GM11168 (cell line): ENCODE data around the gene SLC38A10.
"Not testable (repeated sequence)": the region's sequence is repeated elsewhere in the genome, so short reads cannot be mapped to it uniquely, and the experiment has no call there.

Experiments
- in situ Hi-C: fragments of 300-500 bp; cut with MboI; formaldehyde crosslinking; loops from one replicate; pipeline ENCODE4 v1.12.0; 2022; ENCODE audit warnings: low sequenced_read_pairs; ENCODE audit not compliant: unreplicated experiment

Gene SLC38A10

GRCh38 chr17:81314398-81315081 lies 19.4 kb upstream of the SLC38A10 start:
- in situ Hi-C loops, result no loop called here

- in situ Hi-C loops, result no loop called here
Observed at GRCh38 chr17:81313776-81314397, 18.8 kb upstream of the SLC38A10 start.

GRCh38 chr17:81312624-81313325 lies 17.7 kb upstream of the SLC38A10 start:
- in situ Hi-C loops, result no loop called here

- in situ Hi-C loops, result no loop called here
Observed at GRCh38 chr17:81311946-81312345, 16.8 kb upstream of the SLC38A10 start.

- in situ Hi-C loops, result no loop called here
Observed at GRCh38 chr17:81310949-81311550, 15.9 kb upstream of the SLC38A10 start.

- in situ Hi-C loops, result no loop called here
Observed at GRCh38 chr17:81309859-81310839, 15.0 kb upstream of the SLC38A10 start.

GRCh38 chr17:81309140-81309858 lies 14.2 kb upstream of the SLC38A10 start:
- in situ Hi-C loops, result no loop called here

GRCh38 chr17:81308784-81309139 lies 13.7 kb upstream of the SLC38A10 start:
- in situ Hi-C loops, result not testable (repeated sequence)

GRCh38 chr17:81307636-81308560 lies 12.8 kb upstream of the SLC38A10 start:
- in situ Hi-C loops, result no loop called here

GRCh38 chr17:81306898-81307510 lies 11.9 kb upstream of the SLC38A10 start:
- in situ Hi-C loops, result no loop called here

- in situ Hi-C loops, result no loop called here
Observed at GRCh38 chr17:81306491-81306890, 11.4 kb upstream of the SLC38A10 start.

GRCh38 chr17:81305051-81305630 lies 10.0 kb upstream of the SLC38A10 start:
- in situ Hi-C loops, result no loop called here

- in situ Hi-C loops, result no loop called here
Observed at GRCh38 chr17:81304196-81305015, 9.3 kb upstream of the SLC38A10 start.

- in situ Hi-C loops, result no loop called here
Observed at GRCh38 chr17:81303385-81303784, 8.3 kb upstream of the SLC38A10 start.

- in situ Hi-C loops, result no loop called here
Observed at GRCh38 chr17:81302861-81303333, 7.8 kb upstream of the SLC38A10 start.

GRCh38 chr17:81302324-81302723 lies 7.2 kb upstream of the SLC38A10 start:
- in situ Hi-C loops, result no loop called here
